Eye (tissue), 1 donor: ENCODE measurements around the gene CACNA1E.
"Not testable (repeated sequence)": the region's sequence is repeated elsewhere in the genome, so short reads cannot be mapped to it uniquely, and the experiment has no call there.

Experiments used
- DNase-seq: peaks from one replicate; pipeline ENCODE4 v3.0.0-alpha.2; 2015

Gene CACNA1E

GRCh38 chr1:181518152-181518551 lies 34.8 kb downstream of the CACNA1E start:
- DNase-seq = no peak

GRCh38 chr1:181522864-181523263 lies 39.5 kb downstream of the CACNA1E start:
- DNase-seq = no peak

DNA sequence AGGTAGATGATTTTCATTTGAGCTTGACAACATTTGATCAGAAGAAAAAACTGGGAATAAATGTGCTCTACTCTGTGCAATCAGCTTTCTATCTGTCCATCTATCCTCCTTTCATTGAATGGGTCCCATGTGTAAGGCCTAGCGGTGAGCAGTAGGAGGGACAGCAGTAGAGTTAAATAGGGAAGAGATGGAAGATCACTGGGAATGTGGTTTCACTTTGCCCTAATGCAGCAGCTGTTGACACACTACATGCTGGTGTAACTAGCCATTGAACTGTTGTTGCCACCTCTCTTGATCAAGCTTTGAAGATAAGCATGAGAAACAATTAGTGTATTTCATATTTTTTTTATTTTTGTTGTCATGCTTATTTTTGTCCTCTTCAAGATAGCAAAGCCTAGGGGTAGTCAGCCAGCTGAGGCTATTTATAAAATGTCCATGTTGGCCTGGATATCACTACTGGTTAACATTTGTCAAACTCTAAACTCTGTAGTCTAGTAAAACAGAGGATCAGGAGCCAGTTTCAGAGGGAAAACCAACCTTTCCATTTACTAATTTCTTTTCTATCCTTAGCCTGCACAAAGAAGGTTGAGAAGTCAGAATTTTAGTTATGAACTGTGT lies 41.9 kb downstream of the CACNA1E start:
- no peak for DNase-seq

DNA sequence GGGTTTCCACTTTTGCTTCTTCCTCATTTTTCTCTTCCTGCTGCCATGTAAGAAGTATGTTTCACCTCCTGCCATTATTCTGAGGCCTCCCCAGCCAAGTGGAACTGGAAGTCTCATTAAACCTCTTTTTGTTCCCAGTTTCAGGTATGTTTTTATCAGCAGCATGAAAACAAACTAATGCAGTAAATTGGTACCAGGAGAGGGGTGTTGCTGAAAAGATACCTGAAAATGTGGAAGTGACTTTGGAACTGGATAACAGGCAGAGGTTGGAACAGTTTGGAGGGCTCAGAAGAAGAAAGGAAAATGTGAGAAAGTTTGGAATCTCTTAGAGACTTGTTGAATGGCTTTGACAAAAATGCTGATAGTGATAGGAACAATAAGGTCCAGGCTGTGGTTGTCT lies 44.9 kb downstream of the CACNA1E start:
- not testable (repeated sequence) for DNase-seq

DNA sequence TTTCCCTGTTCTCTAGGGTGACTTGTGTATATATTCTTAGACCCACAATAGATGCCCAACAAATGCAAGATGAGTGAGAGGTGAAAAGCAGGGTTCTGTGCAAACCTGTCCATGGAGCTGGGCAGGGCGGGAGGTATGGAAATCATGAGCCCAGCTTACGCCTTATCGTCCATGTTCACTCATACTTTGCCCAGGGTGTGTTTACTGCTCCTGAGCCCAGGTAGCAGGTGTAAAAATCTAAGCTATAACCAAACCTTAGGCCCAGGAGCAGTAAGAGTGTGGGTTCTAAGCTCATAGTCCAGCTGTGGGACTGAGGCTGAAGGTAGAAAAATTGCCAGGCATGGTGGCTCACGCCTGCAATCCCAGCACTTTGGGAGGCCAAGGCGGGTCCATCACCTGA lies 48.1 kb downstream of the CACNA1E start:
- no peak for DNase-seq

DNA sequence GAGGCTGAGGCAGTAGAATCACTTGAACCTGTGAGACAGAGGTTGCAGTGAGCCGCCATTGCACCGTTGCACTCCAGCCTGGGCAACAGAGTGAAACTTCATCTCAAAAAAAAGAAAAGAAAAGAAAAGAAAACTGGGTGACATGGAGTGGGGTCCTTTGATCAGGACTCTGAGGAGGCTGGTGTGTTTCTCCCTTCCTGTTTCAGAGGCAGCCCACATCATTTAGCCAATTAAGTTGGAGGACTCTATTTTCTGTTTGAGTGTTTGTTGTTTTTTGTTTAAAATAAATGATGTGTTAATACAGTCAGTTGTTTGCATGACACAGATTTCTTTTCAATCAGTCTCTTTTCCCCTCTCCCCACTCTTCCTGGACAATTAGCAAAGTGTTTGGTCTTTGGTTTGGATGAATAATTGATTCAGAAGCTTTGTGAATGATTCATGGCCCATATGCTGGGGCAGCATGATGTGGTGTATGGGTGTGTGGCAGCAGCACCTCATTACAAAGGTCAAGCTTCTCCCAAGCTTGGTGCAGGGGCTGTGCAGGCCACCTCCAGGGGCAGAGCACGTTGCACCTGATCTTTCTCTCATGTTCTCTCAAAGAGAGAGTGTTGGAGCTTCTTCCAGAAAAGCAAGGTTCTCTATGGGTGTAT lies 48.8 kb downstream of the CACNA1E start:
- DNase-seq = peak; percentile 61

DNA sequence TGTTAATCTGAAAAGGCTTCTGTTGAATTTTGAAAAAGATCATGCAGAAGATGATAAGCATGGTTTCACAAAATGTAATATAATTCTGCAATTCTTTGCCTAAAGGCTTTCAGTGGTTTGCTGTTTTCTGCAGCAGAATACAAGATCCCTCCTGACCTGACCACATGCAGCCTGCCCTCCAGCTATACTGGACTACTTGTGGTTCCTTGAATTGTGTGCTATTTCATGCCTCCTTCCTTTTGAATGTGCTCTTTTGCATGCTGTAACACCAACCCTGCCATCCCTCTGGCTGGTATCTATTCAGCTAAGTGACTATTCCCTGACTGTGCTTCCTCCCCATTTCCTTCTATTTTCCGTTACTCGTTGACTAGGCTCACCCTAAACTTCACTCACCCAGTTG lies 55.5 kb downstream of the CACNA1E start:
- no peak for DNase-seq

DNA sequence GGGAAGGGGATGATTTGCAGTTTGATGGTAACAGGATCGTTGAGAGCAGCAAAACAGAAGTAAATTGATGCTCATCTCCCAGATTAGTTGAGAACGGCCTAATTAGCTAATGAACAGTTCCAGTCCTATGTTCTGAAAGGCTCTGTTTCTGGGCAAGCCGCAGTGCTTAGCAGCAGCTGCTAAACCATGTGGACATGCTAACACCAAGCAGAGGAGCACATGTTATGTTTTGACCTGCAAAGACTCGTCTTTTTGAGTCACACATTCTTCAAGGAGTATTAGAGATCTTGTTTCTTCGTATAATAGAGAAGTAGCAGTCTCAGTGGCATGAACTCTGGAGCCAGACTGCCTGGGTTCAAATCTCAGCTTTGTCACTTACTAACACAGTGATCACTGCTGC lies 58.1 kb downstream of the CACNA1E start:
- no peak for DNase-seq

DNA sequence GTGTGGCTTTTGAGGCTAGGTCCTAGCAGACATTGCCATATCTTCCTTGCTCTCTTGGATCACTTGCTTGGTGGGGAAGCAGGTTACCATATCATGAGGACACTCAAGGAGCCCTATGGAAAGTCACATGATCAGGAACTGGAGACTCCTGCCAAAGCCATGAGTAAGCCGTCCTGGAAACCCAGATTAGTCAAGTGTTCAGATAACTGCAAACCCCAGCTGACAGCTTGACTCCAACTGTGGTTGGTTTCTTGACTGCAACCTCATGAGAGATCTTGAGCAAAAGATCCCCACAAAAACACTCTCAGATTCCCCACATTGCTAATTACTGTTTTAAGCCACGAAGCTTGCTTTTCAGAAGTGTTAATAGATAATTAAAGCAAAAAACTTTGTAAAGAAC lies 58.6 kb downstream of the CACNA1E start:
- DNase-seq = no peak

DNA sequence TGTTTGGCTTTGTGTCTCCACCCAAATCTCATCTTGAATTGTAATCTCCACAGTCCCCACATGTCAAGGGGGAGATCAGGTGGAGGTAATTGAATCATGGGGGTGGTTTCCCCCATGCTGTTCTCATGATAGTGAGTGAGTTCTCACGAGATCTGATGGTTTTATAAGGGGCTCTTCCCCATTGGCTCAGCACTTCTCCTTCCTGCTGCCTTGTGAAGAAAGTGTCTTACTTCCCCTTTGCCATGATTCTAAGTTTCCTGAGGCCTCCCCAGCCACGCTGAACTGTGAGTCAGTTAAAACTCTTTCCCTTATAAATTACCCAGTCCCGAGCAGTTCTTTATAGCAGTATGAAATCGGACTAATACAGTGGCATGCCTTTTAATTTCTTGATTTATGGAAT lies 59.1 kb downstream of the CACNA1E start:
- not testable (repeated sequence) for DNase-seq

DNA sequence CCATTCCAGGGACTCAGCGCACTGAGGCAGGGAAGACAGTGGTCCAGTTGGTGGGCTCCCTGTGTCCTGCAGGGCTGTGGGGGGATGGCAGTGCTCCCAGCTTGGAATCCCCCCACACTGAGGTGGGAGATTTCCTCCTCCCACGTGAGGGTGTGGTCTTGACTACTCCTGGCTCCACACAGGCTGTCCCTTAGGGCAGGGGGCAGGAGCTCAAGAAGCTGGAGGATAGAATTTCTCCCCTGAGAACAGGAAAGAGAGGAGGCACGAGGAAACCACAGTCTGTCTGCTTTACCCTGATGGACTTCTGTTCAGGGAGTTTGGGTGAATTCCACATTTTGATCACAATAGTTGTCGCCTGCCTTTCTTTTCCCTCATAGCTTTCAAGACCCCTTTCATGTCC lies 62.1 kb downstream of the CACNA1E start:
- no peak for DNase-seq

DNA sequence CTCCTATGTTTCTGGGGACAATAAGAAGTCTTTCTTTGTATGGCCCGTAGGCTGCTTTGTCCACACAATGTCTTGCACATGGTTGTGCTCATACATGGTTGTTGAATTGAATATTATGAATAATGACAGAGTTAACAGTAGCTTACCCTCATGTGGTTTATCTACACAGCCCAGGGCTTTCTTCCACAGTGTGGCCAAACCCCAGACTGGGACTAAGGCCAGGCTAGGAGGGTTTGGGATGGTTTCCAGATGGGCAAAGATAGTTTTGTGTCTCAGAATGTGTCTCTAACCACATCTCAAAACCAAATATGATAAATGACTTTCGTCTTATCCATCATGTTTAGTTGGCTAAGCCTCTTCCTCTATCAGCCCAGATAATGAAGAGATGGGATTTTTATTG lies 65.2 kb downstream of the CACNA1E start:
- no peak for DNase-seq

- peak; percentile 87 for DNase-seq
These were observed 67.9 kb downstream of the CACNA1E start for GRCh38 chr1:181551249-181551648.

GRCh38 chr1:181551754-181552153 lies 68.4 kb downstream of the CACNA1E start:
- DNase-seq = no peak

GRCh38 chr1:181554465-181554864 lies 71.1 kb downstream of the CACNA1E start:
- DNase-seq = no peak

- no peak for DNase-seq
These were observed 73.3 kb downstream of the CACNA1E start for GRCh38 chr1:181556631-181557030.

DNA sequence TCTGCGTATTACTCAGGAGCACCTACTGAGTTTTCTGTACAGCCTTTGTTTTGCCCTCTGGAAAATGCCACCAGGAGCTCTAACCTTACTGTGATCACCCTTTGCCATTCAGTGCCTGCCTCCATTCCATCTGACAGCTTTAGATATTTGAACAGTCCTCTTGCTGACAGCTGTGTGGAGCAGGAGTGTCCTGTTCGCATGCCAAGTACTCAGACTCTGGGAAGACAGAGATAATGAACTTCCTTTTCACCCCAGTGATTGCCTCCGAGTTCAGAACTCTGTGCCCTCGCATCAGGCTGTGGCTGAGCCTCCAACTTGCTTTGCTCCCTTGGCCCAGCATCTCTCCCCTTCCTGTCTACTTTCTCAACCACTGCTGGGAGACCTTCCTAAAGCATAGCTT lies 74.0 kb downstream of the CACNA1E start:
- DNase-seq = no peak

DNA sequence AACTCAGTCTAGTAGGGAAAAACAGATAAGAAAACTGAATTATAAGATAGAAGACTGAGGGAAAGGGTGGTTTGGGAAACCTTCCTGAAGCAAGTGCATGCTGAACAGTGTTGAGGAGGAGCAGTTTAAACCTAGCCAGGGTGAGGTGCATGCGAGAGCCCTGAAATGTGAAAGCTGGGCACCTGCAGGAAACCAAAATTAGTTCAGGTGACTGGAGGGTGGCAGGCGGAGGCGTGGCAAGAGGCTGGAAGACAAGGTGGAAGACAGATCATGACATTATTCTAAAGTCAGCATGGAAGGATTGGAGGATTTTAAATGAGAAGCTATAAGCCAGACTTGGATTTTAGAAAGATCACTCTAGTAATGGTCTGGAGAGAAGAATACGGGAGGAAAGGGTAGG lies 75.1 kb downstream of the CACNA1E start:
- no peak for DNase-seq

DNA sequence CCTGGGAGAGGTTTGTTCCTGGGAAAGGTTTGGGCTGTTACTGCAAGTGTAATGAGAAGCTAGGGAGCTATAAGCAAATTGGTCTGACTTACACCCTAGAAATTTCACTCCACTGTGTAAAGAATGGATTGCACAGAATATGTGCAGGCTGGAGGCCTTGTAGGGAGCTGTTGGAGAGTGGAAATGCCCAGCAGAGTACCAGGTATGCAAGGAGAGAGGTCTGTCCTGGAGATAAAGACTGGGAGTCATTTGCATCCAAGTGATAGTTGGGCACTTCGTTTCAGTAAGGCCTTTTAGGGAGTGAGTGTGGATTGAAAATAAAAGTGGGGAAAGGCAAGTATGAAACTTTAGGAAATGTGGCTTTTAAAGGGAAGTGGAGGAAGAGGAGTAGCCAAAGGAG lies 75.8 kb downstream of the CACNA1E start:
- no peak for DNase-seq

DNA sequence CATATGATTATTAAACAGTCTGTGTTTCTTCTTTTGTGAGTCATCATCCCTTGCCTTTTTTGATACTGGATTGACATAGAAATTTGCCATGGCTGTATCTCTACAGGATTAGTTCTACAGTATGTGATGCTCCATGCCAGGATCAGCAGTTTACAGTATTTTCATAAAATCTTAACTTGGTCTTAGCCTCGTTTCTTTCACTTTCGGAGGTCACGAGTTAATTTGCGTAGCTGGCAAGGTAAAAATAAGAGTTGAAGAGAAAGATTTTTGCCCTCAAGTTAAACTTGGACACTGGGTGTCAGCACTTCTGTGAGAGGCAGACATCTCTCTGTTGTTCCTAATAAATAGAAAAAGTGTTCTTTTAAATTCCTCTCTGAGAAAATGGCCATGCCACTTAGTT lies 79.1 kb downstream of the CACNA1E start:
- DNase-seq = no peak

DNA sequence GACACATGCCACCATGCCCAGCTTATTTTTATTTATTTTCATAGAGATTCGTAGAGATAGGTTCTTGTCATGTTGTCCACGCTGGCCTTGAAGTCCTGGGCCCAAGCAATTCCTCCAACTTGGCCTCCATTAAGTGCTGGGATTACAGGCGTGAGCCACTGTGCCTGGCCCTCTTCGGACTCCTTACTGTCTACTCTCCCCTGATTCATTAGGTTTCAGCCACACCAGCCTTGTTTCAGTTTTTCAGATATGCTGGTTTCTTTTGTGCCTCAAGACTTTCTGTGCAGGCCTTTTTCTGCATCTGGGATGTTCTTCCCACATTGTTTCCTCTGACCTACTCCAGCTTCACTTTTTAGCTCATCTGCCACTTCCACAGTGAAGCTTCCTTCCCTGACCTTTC lies 85.4 kb downstream of the CACNA1E start:
- DNase-seq = no peak

DNA sequence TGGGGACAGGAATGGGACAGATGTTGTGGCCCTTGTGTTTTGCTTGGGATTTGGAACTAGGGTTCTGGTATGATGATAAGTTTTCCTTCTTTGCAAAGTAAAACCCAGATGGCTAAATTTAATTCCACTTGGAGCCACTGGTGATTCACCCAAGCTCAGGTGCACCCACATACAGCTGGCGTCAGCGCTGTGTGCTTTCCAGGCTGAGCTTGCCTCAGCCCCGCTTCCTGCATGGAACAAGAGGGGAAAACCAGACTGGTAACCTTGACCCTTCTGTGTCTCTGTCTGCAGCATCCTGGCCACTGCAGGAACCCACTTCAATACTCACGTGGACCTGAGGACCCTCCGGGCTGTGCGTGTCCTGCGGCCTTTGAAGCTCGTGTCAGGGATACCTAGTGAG lies 94.2 kb downstream of the CACNA1E start:
- no peak for DNase-seq

DNA sequence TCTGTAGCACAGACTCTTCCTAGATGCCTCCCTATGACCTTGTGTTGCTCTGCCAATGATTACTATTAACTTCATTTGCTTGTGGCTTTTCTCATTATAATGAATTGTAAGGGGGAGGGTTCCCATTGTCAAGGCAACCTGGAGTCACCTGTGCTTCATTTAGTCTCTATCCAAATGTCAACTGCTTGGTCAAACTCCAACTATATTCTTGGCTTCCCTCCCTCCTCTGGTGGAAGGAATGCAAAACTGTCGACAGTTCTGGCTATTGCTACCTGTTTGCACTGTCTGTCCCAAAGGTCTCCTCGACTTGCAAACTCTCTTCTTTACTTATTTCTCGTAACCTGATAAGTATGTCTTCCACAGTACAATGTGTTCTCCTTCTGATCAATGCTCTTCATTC lies 100.3 kb downstream of the CACNA1E start:
- DNase-seq = no peak

GRCh38 chr1:181587870-181588438 lies 104.6 kb downstream of the CACNA1E start:
- no peak for DNase-seq

- DNase-seq = no peak
These were observed 105.3 kb downstream of the CACNA1E start for GRCh38 chr1:181588631-181589030.
